ENCODE data around the gene PPM1A. TPM values are rescaled to one million over a fixed set of nuclear protein-coding genes. Genes with fewer than 3 reads are reported as not detected.
A peak's percentile ranks its signal among the peaks of the same experiment; 100 is the strongest.

PPM1A gene
- total and polyA plus RNA-seq, 2 donors from 2014 or later = 42.3 to 60.3 TPM

DNA sequence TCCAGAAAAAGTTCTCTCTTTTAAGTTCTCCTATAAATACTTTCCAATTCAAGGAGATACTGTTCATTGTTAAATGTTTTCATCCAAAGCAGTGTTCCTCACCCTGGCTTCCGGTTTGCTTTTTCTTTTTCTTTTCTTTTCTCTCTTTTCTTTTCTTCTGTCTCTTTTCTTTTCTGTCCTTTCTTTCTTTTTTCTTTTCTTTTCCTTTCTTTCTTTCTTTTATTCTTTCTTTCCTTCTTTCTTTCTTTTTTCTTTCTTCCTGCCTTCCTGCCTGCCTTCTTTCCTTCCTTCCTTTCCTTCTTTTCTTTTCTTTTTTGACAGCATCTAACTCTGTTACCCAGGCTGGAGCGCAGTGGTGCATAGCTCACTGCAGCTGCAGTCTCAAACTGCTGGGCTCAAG is 75.8 kb downstream of the PPM1A start:
- peaks cover 0 to 5% (median 3%) of the 10 kb centered on the region in 3 donors for H3K4me1 ChIP-seq (ENCODE audit: control insufficient read depth in 2 of 3, insufficient read depth in 2 of 3, low read depth in 1 of 3, low read length in 3 of 3)
- no peak overlapping the region for H3K27ac ChIP-seq (ENCODE audit: low read depth in 2 of 2, low read length in 2 of 2)
- no peaks in the 10 kb centered on the region for H3K36me3 ChIP-seq (ENCODE audit: control insufficient read depth in 2 of 3, insufficient read depth in 3 of 3, low read length in 3 of 3)
- no peak for DNase-seq
- H3K9ac ChIP-seq (ENCODE audit: low read length in 3 of 3) = no peak overlapping the region
- no peak for FAIRE-seq
- intact Hi-C loops (cut with DNase I) = no loop called here
- TF ChIP-seq, protein P1, sequence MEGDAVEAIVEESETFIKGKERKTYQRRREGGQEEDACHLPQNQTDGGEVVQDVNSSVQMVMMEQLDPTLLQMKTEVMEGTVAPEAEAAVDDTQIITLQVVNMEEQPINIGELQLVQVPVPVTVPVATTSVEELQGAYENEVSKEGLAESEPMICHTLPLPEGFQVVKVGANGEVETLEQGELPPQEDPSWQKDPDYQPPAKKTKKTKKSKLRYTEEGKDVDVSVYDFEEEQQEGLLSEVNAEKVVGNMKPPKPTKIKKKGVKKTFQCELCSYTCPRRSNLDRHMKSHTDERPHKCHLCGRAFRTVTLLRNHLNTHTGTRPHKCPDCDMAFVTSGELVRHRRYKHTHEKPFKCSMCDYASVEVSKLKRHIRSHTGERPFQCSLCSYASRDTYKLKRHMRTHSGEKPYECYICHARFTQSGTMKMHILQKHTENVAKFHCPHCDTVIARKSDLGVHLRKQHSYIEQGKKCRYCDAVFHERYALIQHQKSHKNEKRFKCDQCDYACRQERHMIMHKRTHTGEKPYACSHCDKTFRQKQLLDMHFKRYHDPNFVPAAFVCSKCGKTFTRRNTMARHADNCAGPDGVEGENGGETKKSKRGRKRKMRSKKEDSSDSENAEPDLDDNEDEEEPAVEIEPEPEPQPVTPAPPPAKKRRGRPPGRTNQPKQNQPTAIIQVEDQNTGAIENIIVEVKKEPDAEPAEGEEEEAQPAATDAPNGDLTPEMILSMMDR (IDR thresholded peaks at IDR 0.05; ENCODE audit: borderline replicate concordance, extremely low read depth, insufficient read depth) = no peak
- no peaks in the 10 kb centered on the region for H3K9me3 ChIP-seq (ENCODE audit: control insufficient read depth in 2 of 3, insufficient read depth in 1 of 3, low read length in 3 of 3)
- no peaks in the 10 kb centered on the region for H3K27me3 ChIP-seq (ENCODE audit: control insufficient read depth, insufficient read depth, low read length)
- no peak overlapping the region for H3K4me3 ChIP-seq (ENCODE audit: low read length in 3 of 3)

DNA sequence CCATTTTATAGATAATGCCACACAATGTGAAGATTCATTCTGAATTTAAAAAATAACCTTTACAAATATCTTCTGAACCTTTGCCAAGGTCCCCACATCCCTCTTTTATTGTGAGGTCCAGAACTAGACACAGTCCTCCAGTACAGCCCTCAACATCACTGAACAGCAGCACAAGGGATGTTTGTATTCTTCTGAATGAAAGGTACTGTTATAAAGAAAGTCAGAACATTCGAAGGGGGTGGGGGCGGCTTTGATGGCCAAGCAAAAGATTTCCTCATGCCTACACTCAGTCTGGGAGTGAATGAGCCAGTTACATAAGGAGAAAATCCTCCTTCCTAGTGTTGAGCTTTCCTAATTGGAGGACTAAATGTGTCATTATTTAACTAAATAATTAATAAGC is 77.3 kb downstream of the PPM1A start:
- Histone ChIP-seq H3K27me3 (ENCODE audit: control insufficient read depth, insufficient read depth, low read length) (no peaks in the 10 kb centered on the region), H3K4me1 (ENCODE audit: control insufficient read depth in 2 of 3, insufficient read depth in 2 of 3, low read depth in 1 of 3, low read length in 3 of 3) (peaks cover 0 to 8% (median 3%) of the 10 kb centered on the region in 3 donors), H3K27ac (ENCODE audit: low read depth in 2 of 2, low read length in 2 of 2) (no peak overlapping the region), H3K4me3 (ENCODE audit: low read length in 3 of 3) (no peak overlapping the region), H3K9me3 (ENCODE audit: control insufficient read depth in 2 of 3, insufficient read depth in 1 of 3, low read length in 3 of 3) (no peaks in the 10 kb centered on the region), H3K36me3 (ENCODE audit: control insufficient read depth in 2 of 3, insufficient read depth in 3 of 3, low read length in 3 of 3) (no peaks in the 10 kb centered on the region), H3K9ac (ENCODE audit: low read length in 3 of 3) (no peak overlapping the region)
- TF ChIP-seq, protein P1 (IDR thresholded peaks at IDR 0.05; ENCODE audit: borderline replicate concordance, extremely low read depth, insufficient read depth) = no peak
- FAIRE-seq = no peak
- intact Hi-C loops (cut with DNase I) = no loop called here
- no peak for DNase-seq

DNA sequence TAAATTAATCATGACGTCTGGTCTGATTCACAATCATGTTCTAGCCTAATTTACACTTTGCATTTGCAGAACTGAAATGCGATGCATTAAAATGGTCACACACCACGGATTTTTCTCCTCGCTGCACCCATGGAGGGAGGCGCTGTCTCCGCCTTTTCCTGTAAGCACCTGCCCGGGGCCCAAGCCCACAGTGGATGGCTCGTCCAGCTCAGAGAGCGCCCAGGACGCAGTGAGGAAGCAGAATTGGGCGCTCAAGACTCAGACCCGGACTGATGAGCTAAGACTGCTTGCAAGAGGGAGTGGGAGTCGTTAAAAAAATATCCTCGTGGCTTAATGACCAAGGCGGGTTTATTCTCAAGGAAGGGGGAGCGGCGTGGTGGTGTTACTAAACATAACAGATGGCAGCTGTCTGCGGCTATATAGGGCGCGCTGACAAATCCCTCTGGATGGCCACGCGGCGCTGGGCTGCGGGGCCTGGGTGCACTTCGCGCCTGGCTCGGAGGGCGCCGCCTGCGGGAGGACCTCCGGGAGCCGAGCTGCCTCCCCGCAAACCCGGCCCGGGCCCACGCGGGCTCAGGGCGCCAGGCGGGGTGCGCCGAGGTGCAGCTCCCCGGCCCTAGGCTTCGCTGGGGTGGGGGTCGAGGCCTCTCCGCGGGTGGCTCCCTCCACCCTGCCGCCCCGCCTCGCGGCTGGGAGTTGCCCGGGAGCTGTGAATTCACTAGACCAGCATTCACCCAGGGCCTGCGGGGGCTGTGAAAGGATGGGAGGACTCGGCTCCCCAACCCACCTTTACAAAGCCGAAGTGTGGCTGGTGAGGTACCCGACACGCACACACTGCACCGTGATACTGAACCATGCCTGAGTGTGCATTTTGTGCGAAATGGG is 78.7 kb downstream of the PPM1A start:
- TF ChIP-seq, protein P1 (IDR thresholded peaks at IDR 0.05; ENCODE audit: borderline replicate concordance, extremely low read depth, insufficient read depth) = no peak
- peak in 4 of 5 donors; percentile 46 to 75 (median 67) for DNase-seq
- Histone ChIP-seq H3K27me3 (ENCODE audit: control insufficient read depth, insufficient read depth, low read length) (no peaks in the 10 kb centered on the region), H3K4me3 (ENCODE audit: low read length in 3 of 3) (peak overlapping the region; percentile 39 to 49 (median 46)), H3K9ac (ENCODE audit: low read length in 3 of 3) (peak overlapping the region in 2 of 3 donors; percentile 46 to 47), H3K27ac (ENCODE audit: low read depth in 2 of 2, low read length in 2 of 2) (no peak overlapping the region), H3K9me3 (ENCODE audit: control insufficient read depth in 2 of 3, insufficient read depth in 1 of 3, low read length in 3 of 3) (no peaks in the 10 kb centered on the region), H3K36me3 (ENCODE audit: control insufficient read depth in 2 of 3, insufficient read depth in 3 of 3, low read length in 3 of 3) (no peaks in the 10 kb centered on the region), H3K4me1 (ENCODE audit: control insufficient read depth in 2 of 3, insufficient read depth in 2 of 3, low read depth in 1 of 3, low read length in 3 of 3) (peaks cover 0 to 8% (median 3%) of the 10 kb centered on the region in 3 donors)
- intact Hi-C loops (cut with DNase I) = no loop called here
- no peak for FAIRE-seq

All from kidney (tissue), 14 donors.